GM19467 (cell line): ENCODE results near the gene CHRNA3.
"Not testable (repeated sequence)": the region's sequence is repeated elsewhere in the genome, so short reads cannot be mapped to it uniquely, and the experiment has no call there.

Experiments used
- ATAC-seq: cut with Tn5 transposase; IDR thresholded peaks from one replicate; pipeline ENCODE4 v1.9.1; 2021; ENCODE audit warnings: mild to moderate bottlenecking, moderate library complexity; ENCODE audit not compliant: unreplicated experiment

Gene CHRNA3

DNA sequence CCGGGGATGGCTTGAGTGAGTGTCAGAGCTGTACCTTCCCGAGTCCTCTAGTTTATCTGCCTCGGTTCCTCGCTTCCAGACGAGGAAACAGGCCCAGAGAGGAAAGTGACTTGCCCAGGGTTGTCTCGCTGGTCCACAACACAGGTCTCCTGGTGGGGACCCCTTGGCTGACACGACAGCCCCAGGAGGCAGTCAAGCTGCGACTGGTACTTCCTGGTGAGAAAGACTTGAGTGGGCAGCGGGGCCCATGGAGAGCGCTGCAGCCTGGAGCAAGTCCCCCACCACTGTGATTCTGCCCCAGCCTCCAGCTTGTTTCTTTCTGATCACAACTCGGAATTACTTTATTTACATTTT lies 56.1 kb downstream of the CHRNA3 start:
- ATAC-seq: peak; percentile 12

DNA sequence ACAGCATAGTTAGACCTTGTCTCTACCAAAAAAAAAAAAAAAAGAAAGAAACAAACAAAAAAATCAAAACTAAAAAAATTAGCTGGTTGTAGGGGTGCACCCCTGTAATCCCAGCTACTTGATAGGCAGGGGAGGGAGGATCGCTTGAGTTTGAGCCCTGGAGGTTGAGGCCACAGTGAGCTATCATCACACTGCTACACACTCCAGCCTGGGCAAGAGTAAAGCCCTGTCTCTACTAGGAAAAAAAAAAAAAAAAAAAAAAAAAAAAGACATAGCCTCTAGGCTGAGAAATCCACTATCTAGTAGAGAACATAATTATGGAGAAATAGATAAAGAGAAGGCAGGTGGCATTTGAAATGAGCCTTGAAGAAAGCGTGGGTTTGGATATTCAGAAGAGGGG lies 57.7 kb downstream of the CHRNA3 start:
- no peak for ATAC-seq

DNA sequence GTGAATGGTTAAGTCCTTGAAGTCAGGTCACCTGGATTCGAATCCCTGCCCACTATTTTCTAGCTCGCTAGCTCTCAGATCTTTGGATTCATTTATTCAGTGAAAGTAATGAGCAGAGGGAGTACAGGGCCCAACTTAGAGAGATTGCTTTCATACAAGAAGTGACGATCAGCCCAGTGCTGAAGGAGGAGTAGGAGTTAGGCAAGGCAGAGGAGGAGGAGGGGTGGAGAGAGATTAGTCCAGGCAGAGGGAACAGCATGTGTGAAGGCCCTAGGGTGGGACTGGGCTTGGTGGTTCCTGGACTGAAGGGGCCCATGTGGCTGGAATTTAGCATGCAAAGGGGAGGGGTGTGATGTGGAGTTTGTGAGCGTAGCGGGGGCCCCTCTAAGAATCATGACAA lies 59.3 kb downstream of the CHRNA3 start:
- no peak for ATAC-seq

DNA sequence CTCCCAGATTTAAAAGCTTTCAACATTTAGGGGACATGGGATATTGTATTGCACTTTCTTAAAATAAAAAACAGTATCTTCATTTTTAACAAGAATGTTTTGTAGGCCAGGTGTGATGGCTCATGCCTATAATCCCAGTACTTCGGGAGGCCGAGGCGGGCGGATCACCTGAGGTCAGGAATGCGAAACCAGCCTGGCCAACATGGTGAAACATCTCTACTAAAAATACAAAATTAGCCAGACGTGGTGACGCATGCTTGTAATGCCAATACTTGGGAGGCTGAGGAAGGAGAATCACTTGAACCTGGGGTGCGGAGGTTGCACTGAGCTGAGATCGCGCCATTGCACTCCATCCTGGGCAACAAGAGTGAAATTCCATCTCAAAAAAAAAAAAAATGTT lies 60.6 kb downstream of the CHRNA3 start:
- ATAC-seq: not testable (repeated sequence)

DNA sequence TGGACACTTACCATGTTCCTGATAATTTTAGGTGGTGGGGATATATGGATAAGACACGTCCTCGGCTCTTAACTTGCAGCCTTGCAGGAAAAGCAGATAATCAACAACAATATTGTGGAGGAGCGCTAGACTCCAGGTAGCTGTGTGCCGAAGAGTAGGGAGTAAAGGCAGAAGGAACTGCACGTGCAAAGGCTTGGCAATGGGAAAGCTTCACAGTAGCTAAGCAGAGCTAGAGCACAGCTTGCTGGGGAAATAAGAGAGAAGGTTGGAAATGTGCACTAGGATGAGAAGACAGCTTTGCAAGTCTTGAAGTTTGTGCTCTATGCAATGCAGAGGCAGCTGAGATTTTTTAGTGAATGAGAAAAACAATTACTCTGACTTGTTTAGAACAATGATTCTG lies 68.2 kb downstream of the CHRNA3 start:
- no peak for ATAC-seq

DNA sequence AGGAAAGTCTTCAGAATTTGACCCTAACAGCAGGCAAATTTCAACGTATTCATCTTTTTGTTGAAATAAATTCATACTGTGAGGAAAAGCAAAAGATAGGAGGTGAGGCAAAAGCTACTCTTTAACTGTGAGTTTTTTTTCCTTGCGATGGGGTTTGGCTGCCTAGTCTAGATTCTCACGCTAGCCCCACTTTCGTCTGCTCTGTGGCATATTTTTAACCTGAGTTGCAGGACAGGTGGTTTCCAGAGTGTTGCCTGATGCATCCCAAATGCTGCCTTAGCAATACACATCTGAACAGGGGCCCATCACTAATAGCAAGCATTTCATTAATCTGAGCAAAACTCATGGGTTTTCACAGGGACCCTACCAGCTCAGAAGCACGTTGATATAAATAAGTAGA lies 68.9 kb downstream of the CHRNA3 start:
- ATAC-seq: no peak

DNA sequence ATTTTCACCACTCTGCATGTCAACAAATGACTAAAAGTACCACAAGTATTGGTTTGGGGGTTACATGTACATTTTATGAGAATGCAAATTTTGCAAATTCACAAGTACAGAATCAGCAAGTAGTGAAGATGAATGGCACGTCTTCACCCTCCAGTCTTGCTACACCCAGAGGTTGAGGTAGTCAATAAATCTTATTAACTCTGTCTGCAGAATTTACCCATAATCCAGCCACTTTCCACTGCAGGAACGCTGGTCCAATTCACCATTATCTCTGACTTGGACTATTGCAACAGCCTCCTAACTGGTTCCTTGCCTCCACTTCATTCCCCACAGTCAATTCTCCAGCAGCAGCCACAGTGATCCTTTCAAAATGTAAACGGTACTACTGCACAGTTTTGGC lies 70.0 kb downstream of the CHRNA3 start:
- no peak for ATAC-seq

DNA sequence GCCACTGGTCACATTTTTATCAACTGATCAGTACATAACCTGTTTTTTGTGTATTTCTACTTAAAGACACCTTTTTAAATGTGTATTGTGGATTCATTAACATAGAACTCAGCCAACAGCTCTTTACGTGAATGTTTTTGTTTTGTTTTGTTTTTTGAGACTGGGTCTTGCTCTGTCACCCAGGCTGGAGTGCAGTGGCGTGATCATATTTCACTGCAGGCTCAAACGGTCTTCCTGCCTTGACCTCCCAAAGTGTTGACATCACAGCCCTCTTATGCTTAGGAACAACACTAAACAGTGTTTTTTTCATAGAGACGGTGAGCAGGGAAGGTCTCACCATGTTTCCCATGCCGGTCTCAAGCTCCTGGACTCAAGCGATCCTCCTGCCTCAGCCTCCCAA lies 70.6 kb downstream of the CHRNA3 start:
- ATAC-seq: no peak
